ENCODE data around the gene STK25.

GRCh38 chr2:241502281-241502680 is 6.1 kb downstream of the STK25 start:
- TF ChIP-seq POLR2A (IDR thresholded peaks at IDR 0.05; ENCODE audit: low read depth, low read length) (no peak), TAF1 (IDR thresholded peaks at IDR 0.05; ENCODE audit: borderline replicate concordance, low read depth, low read length) (no peak)
